ENCODE results near the gene ZNF621. TPM values are rescaled to one million over a fixed set of nuclear protein-coding genes. Genes with fewer than 3 reads are reported as not detected.

ZNF621 gene
- polyA plus RNA-seq, 4 donors, result 20.9 to 37.6 (median 27.7) TPM

Other genes starting within 250 kb of the ZNF621 start
- gene EIF1B, start 215.3 kb upstream of the ZNF621 start, polyA plus RNA-seq (ENCODE audit: insufficient read length in 4 of 4), result 100 to 1,000 TPM; 113 to 130 (median 120) TPM
- 1 to 10 TPM; 2.1 to 3.0 (median 2.4) TPM for gene ENTPD3, start 137.8 kb upstream of the ZNF621 start, polyA plus RNA-seq (ENCODE audit: insufficient read length in 4 of 4)
- 1,000 to 10,000 TPM; 1,587 to 1,939 (median 1,735) TPM for gene RPL14, start 67.6 kb upstream of the ZNF621 start, polyA plus RNA-seq (ENCODE audit: insufficient read length in 4 of 4)
- 1 to 10 TPM; 5.3 to 9.0 (median 8.0) TPM for gene ZNF619, start 47.8 kb upstream of the ZNF621 start, polyA plus RNA-seq (ENCODE audit: insufficient read length in 4 of 4)
- 10 to 100 TPM in 2 of 4 donors, 1 to 10 TPM in 2; 8.6 to 13.5 (median 9.8) TPM for gene ZNF620, start 18.9 kb upstream of the ZNF621 start, polyA plus RNA-seq (ENCODE audit: insufficient read length in 4 of 4)

All from left renal cortex interstitium (tissue), 4 donors.